H9 (cell line): ENCODE results near the gene TPM2. TPM values are rescaled to one million over a fixed set of nuclear protein-coding genes. Genes with fewer than 3 reads are reported as not detected.

Experiments
- DNase-seq: peaks from one replicate; pipeline ENCODE4 v3.0.0-alpha.2; 2017
- H2AFZ ChIP-seq: one replicate; pipeline ENCODE4 v1.6.1; 2013; ENCODE audit warnings: mild to moderate bottlenecking, low read length, control low read depth, moderate library complexity
- H2AK5ac ChIP-seq: 2 replicates; pipeline ENCODE4 v1.6.1; 2013; ENCODE audit warnings: low read length, control low read depth, mixed read lengths; ENCODE audit not compliant: insufficient read length
- H2BK120ac ChIP-seq: one replicate; pipeline ENCODE4 v1.6.1; 2013; ENCODE audit warnings: low read depth, mild to moderate bottlenecking, low read length, control low read depth, inconsistent platforms; ENCODE audit not compliant: poor library complexity, severe bottlenecking
- H2BK12ac ChIP-seq: 2 replicates; pipeline ENCODE4 v1.6.1; 2013; ENCODE audit warnings: low read length, control low read depth, mixed read lengths, low read depth; ENCODE audit not compliant: insufficient read length
- H2BK15ac ChIP-seq: 2 replicates; pipeline ENCODE4 v1.6.1; 2013; ENCODE audit warnings: low read depth, low read length, control low read depth
- H2BK20ac ChIP-seq: one replicate; pipeline ENCODE4 v1.6.1; 2013; ENCODE audit warnings: low read depth, mild to moderate bottlenecking, low read length, control low read depth, inconsistent platforms; ENCODE audit not compliant: poor library complexity, severe bottlenecking
- H2BK5ac ChIP-seq: 2 replicates; pipeline ENCODE4 v1.6.1; 2013; ENCODE audit warnings: low read length, control low read depth, mixed read lengths; ENCODE audit not compliant: insufficient read length
- H3K14ac ChIP-seq: 2 replicates; pipeline ENCODE4 v1.6.1; 2013; ENCODE audit warnings: low read length, control low read depth; ENCODE audit not compliant: insufficient read depth
- H3K18ac ChIP-seq: 2 replicates; pipeline ENCODE4 v1.6.1; 2013; ENCODE audit warnings: low read depth, mild to moderate bottlenecking, mixed read lengths, low read length, control low read depth; ENCODE audit not compliant: insufficient read length
- H3K23ac ChIP-seq: 2 replicates; pipeline ENCODE4 v1.6.1; 2013; ENCODE audit warnings: low read length, control low read depth, mixed read lengths, low read depth; ENCODE audit not compliant: insufficient read length
- H3K23me2 ChIP-seq: 2 replicates; pipeline ENCODE4 v1.6.1; 2013; ENCODE audit warnings: low read depth, mild to moderate bottlenecking, mixed read lengths, low read length, control low read depth; ENCODE audit not compliant: insufficient read length, poor library complexity, severe bottlenecking
- H3K27ac ChIP-seq: 2 replicates; pipeline ENCODE4 v1.5.1; 2013; ENCODE audit warnings: low read length, control low read depth, mixed read lengths, low read depth; ENCODE audit not compliant: insufficient read length
- H3K27me3 ChIP-seq: 2 replicates; pipeline ENCODE4 v1.6.1; 2013; ENCODE audit warnings: low read length, control low read depth, inconsistent platforms; ENCODE audit not compliant: insufficient read depth
- H3K4ac ChIP-seq: 2 replicates; pipeline ENCODE4 v1.6.1; 2013; ENCODE audit warnings: low read depth, mild to moderate bottlenecking, control low read depth, inconsistent platforms, low read length, moderate library complexity
- H3K4me1 ChIP-seq: 2 replicates; pipeline ENCODE4 v1.6.1; 2013; ENCODE audit warnings: low read length, control low read depth, inconsistent platforms; ENCODE audit not compliant: insufficient read depth
- H3K4me2 ChIP-seq: 2 replicates; pipeline ENCODE4 v1.6.1; 2013; ENCODE audit warnings: low read length, control low read depth, mixed read lengths; ENCODE audit not compliant: insufficient read length, insufficient read depth
- H3K56ac ChIP-seq: 2 replicates; pipeline ENCODE4 v1.6.1; 2013; ENCODE audit warnings: low read depth, mild to moderate bottlenecking, mixed read lengths, low read length, control low read depth; ENCODE audit not compliant: insufficient read length
- H3K79me1 ChIP-seq: 2 replicates; pipeline ENCODE4 v1.6.1; 2013; ENCODE audit warnings: low read depth, mild to moderate bottlenecking, moderate library complexity, low read length, control low read depth, inconsistent platforms; ENCODE audit not compliant: insufficient read depth, poor library complexity, severe bottlenecking
- H3K79me2 ChIP-seq: 2 replicates; pipeline ENCODE4 v1.6.1; 2013; ENCODE audit warnings: low read length, control low read depth, inconsistent platforms; ENCODE audit not compliant: insufficient read depth
- H3K9ac ChIP-seq: 2 replicates; pipeline ENCODE4 v1.6.1; 2013; ENCODE audit warnings: low read length, control low read depth, mixed read lengths; ENCODE audit not compliant: insufficient read length; ENCODE audit errors: extremely low read depth
- H3K9me3 ChIP-seq: one replicate; pipeline ENCODE4 v1.6.1; 2013; ENCODE audit warnings: low read depth, low read length, inconsistent platforms; ENCODE audit not compliant: control insufficient read depth
- H3T11ph ChIP-seq: one replicate; pipeline ENCODE4 v1.6.1; 2013; ENCODE audit warnings: mild to moderate bottlenecking, low read length, control low read depth, inconsistent platforms
- H4K20me1 ChIP-seq: one replicate; pipeline ENCODE4 v1.6.1; 2013; ENCODE audit not compliant: control insufficient read depth, insufficient read length, insufficient read depth
- H4K5ac ChIP-seq: 2 replicates; pipeline ENCODE4 v1.6.1; 2013; ENCODE audit warnings: low read depth, mild to moderate bottlenecking, mixed read lengths, low read length, control low read depth; ENCODE audit not compliant: insufficient read length
- H4K8ac ChIP-seq: replicated peaks from 2 replicates; pipeline ENCODE4 v1.6.1; 2013; ENCODE audit warnings: low read length, control low read depth, mixed read lengths, low read depth; ENCODE audit not compliant: insufficient read length
- H4K91ac ChIP-seq: 2 replicates; pipeline ENCODE4 v1.6.1; 2013; ENCODE audit warnings: low read depth, mild to moderate bottlenecking, moderate library complexity, mixed read lengths, low read length, control low read depth; ENCODE audit not compliant: insufficient read length
- H3K27ac Mint-ChIP-seq, 3 experiments: 2 replicates in 2 of 3; 3 replicates in 1 of 3; pipeline ENCODE4 v1.8.0; 2020 to 2021; ENCODE audit warnings: mixed read lengths in 3 of 3, mild to moderate bottlenecking in 1 of 3, moderate library complexity in 1 of 3
- H3K27me3 Mint-ChIP-seq: 2 replicates; pipeline ENCODE4 v1.8.0; 2021; ENCODE audit warnings: low read depth, mild to moderate bottlenecking, moderate library complexity, mixed read lengths
- H3K36me3 Mint-ChIP-seq, 3 experiments: 2 replicates in 2 of 3; 3 replicates in 1 of 3; pipeline ENCODE4 v1.8.0; 2020 to 2021; ENCODE audit warnings: low read depth in 3 of 3, mixed read lengths in 3 of 3; ENCODE audit not compliant: insufficient read depth in 1 of 3
- H3K4me1 Mint-ChIP-seq, 2 experiments: 2 replicates each; pipeline ENCODE4 v1.8.0; 2020; ENCODE audit warnings: mixed read lengths in 2 of 2
- H3K4me3 Mint-ChIP-seq, 2 experiments: 2 replicates in 1 of 2; 3 replicates in 1 of 2; pipeline ENCODE4 v1.8.0; 2020 to 2021; ENCODE audit warnings: mild to moderate bottlenecking in 2 of 2, mixed read lengths in 2 of 2, moderate library complexity in 1 of 2
- H3K9me3 Mint-ChIP-seq, 2 experiments: 2 replicates in 1 of 2; 3 replicates in 1 of 2; pipeline ENCODE4 v1.8.0; 2020; ENCODE audit warnings: mild to moderate bottlenecking in 2 of 2, mixed read lengths in 2 of 2, moderate library complexity in 1 of 2
- WGBS: extraction: QIAGEN DNeasy Blood & Tissue Kit; methylation state at CpG from one replicate; pipeline ENCODE4 v1.1.7; 2013; ENCODE audit warnings: missing lambda C conversion rate, low lambda C conversion rate, mixed read lengths; ENCODE audit not compliant: insufficient read length; ENCODE audit errors: extremely low coverage; 5-methylcytosine and 5-hydroxymethylcytosine counted together
- total RNA-seq: library from RNA; stranded (reverse); gene quantifications from 2 replicates; pipeline ENCODE4 v1.2.1, GENCODE V29; 2021
- TF ChIP-seq, protein P1 (sequence below): fragments of 200-600 bp; sonication (generic); conservative IDR thresholded peaks from 3 replicates; pipeline ENCODE4 v1.8.0; 2021; ENCODE audit warnings: antibody characterized with exemption, mild to moderate bottlenecking

The TPM2 gene
- total RNA-seq, 1 experiment from 2014 or later = 225 TPM

DNA sequence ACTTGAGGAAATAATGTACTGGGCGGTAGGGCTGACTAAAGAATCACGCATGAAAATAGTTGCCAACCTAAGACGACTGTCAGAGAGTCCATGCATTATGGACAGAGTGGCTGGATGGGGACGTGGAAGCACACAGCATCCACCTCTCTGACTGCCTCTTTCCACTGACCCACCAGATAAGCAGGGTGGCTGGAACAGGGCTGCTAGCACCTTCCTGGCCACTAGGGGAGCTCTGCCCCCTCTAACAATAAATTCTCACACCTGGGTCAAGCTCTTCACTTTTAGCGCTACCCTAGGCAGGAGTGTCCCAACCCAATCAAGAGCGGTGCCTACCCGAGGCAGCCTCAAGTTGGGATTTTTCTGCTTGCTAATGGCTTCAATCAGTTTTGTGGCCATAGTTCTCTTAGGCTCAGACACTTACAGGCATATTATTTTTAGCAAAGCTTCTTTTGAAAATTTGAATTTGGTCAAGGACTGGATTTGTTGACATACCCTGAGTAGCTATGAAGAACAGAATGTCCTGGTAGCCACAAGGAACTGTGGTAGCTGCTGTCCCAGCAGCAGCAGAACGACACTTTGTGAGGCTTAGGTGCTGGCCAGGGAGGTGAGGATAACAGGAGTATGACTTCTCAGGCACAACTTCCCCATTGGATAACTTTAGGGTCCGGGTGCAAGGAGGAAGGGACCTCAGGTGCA, 6.9 kb upstream of the TPM2 start:
- H3T11ph ChIP-seq = no peak overlapping the region
- no peaks in the 10 kb centered on the region for H3K9me3 ChIP-seq
- H3K4me2 ChIP-seq = no peak overlapping the region
- no peak overlapping the region for H2BK120ac ChIP-seq
- peak overlapping the region in 1 of 3 experiments; percentile 45; a peak in 2 of 7 replicates for H3K27ac Mint-ChIP-seq
- no peaks in the 10 kb centered on the region for H3K23me2 ChIP-seq
- H2BK12ac ChIP-seq = no peak overlapping the region
- no peak overlapping the region for H3K23ac ChIP-seq
- WGBS = no CpG with 5 or more reads among the region's 9 CpGs
- no peaks in the 10 kb centered on the region for H3K27me3 ChIP-seq
- H3K79me1 ChIP-seq = no peaks in the 10 kb centered on the region
- H2AK5ac ChIP-seq = no peak overlapping the region
- no peak overlapping the region; a peak in 1 of 5 replicates for H3K4me3 Mint-ChIP-seq
- no peak overlapping the region for H3K27ac ChIP-seq
- no peak overlapping the region for H3K56ac ChIP-seq
- no peak overlapping the region for H2BK15ac ChIP-seq
- no peak overlapping the region for H3K4ac ChIP-seq
- H3K18ac ChIP-seq = no peak overlapping the region
- peaks cover 2 to 10% (median 5%) of the 10 kb centered on the region in 3 experiments; a peak in 6 of 7 replicates for H3K36me3 Mint-ChIP-seq
- peak; percentile 80 for DNase-seq
- no peaks in the 10 kb centered on the region; the same call in 1 of the 2 replicates for H3K27me3 Mint-ChIP-seq
- no peak overlapping the region for H2AFZ ChIP-seq
- no peak overlapping the region for H4K8ac ChIP-seq
- H3K9ac ChIP-seq = no peak overlapping the region
- no peaks in the 10 kb centered on the region for H4K20me1 ChIP-seq
- no peak overlapping the region for H4K5ac ChIP-seq
- no peak overlapping the region for H2BK20ac ChIP-seq
- H3K4me1 ChIP-seq = no peaks in the 10 kb centered on the region
- no peak overlapping the region for H2BK5ac ChIP-seq
- H3K14ac ChIP-seq = no peak overlapping the region
- H3K4me1 Mint-ChIP-seq = peaks cover 4 to 5% of the 10 kb centered on the region in 2 experiments
- no peak overlapping the region for H4K91ac ChIP-seq
- TF ChIP-seq, protein P1, sequence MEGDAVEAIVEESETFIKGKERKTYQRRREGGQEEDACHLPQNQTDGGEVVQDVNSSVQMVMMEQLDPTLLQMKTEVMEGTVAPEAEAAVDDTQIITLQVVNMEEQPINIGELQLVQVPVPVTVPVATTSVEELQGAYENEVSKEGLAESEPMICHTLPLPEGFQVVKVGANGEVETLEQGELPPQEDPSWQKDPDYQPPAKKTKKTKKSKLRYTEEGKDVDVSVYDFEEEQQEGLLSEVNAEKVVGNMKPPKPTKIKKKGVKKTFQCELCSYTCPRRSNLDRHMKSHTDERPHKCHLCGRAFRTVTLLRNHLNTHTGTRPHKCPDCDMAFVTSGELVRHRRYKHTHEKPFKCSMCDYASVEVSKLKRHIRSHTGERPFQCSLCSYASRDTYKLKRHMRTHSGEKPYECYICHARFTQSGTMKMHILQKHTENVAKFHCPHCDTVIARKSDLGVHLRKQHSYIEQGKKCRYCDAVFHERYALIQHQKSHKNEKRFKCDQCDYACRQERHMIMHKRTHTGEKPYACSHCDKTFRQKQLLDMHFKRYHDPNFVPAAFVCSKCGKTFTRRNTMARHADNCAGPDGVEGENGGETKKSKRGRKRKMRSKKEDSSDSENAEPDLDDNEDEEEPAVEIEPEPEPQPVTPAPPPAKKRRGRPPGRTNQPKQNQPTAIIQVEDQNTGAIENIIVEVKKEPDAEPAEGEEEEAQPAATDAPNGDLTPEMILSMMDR = peak; percentile 93
- no peaks in the 10 kb centered on the region for H3K79me2 ChIP-seq
- H3K9me3 Mint-ChIP-seq = no peaks in the 10 kb centered on the region
